ENCODE measurements around the gene KLK11.

KLK11 gene

GRCh38 chr19:51026554-51026831 is at the start of gene KLK11:
KLK11 (minus strand) TSS chr19:51026616; CDS start chr19:51025631, 985 bp downstream.
- DNase-seq (ENCODE audit: low spot score), result no peak

GRCh38 chr19:51075998-51076397 is 49.6 kb upstream of the KLK11 start:
- no peak for DNase-seq (ENCODE audit: low spot score)

GRCh38 chr19:51071095-51071405 is 44.6 kb upstream of the KLK11 start:
- DNase-seq (ENCODE audit: low spot score), result no peak

GRCh38 chr19:51070334-51071094 is 44.1 kb upstream of the KLK11 start:
- peak; percentile 4 for DNase-seq (ENCODE audit: low spot score)

GRCh38 chr19:51066393-51067186 is 40.2 kb upstream of the KLK11 start:
- DNase-seq (ENCODE audit: low spot score), result no peak

- DNase-seq (ENCODE audit: low spot score), result no peak
Observed at GRCh38 chr19:51065221-51065960, 39.0 kb upstream of the KLK11 start.

GRCh38 chr19:51064534-51065220 is 38.3 kb upstream of the KLK11 start, which contains the start of gene KLK13:
KLK13 (minus strand) TSS chr19:51065092; CDS start chr19:51065067, 25 bp downstream.
- peak; percentile 5 for DNase-seq (ENCODE audit: low spot score)

- no peak for DNase-seq (ENCODE audit: low spot score)
Observed at GRCh38 chr19:51063664-51064063, 37.2 kb upstream of the KLK11 start.

GRCh38 chr19:51060973-51061372 is 34.6 kb upstream of the KLK11 start:
- DNase-seq (ENCODE audit: low spot score), result no peak

GRCh38 chr19:51060336-51060735 is 33.9 kb upstream of the KLK11 start:
- no peak for DNase-seq (ENCODE audit: low spot score)

GRCh38 chr19:51059715-51060114 is 33.3 kb upstream of the KLK11 start:
- no peak for DNase-seq (ENCODE audit: low spot score)

- DNase-seq (ENCODE audit: low spot score), result no peak
Observed at GRCh38 chr19:51055866-51056265, 29.4 kb upstream of the KLK11 start.

- DNase-seq (ENCODE audit: low spot score), result no peak
Observed at GRCh38 chr19:51047031-51047335, 20.6 kb upstream of the KLK11 start.

- no peak for DNase-seq (ENCODE audit: low spot score)
Observed at GRCh38 chr19:51044327-51044726, 17.9 kb upstream of the KLK11 start.

GRCh38 chr19:51043497-51043896 is 17.1 kb upstream of the KLK11 start:
- no peak for DNase-seq (ENCODE audit: low spot score)

GRCh38 chr19:51040151-51040550 is 13.7 kb upstream of the KLK11 start:
- DNase-seq (ENCODE audit: low spot score), result no peak

- DNase-seq (ENCODE audit: low spot score), result no peak
Observed at GRCh38 chr19:51036519-51036918, 10.1 kb upstream of the KLK11 start.

- DNase-seq (ENCODE audit: low spot score), result no peak
Observed at GRCh38 chr19:51034704-51035103, 8.3 kb upstream of the KLK11 start, which contains the start of gene KLK12. KLK12 (minus strand) TSS chr19:51035002; CDS start chr19:51034621, 381 bp downstream.

- no peak for DNase-seq (ENCODE audit: low spot score)
Observed at GRCh38 chr19:51031880-51032225, 5.4 kb upstream of the KLK11 start.

- DNase-seq (ENCODE audit: low spot score), result no peak
Observed at GRCh38 chr19:51031220-51031879, 4.9 kb upstream of the KLK11 start.

GRCh38 chr19:51030631-51031030 is 4.2 kb upstream of the KLK11 start:
- no peak for DNase-seq (ENCODE audit: low spot score)

- no peak for DNase-seq (ENCODE audit: low spot score)
Observed at GRCh38 chr19:51029718-51030117, 3.3 kb upstream of the KLK11 start.
